Measurements from ENCODE around the gene ETNK2. TPM values are rescaled to one million over a fixed set of nuclear protein-coding genes. Genes with fewer than 3 reads are reported as not detected.
A peak's percentile ranks its signal among the peaks of the same experiment; 100 is the strongest.

The ETNK2 gene
- total and polyA plus RNA-seq, 2 of the 4 experiments (the other 2 are of a cell fraction): 18.9 to 26.0 TPM

DNA sequence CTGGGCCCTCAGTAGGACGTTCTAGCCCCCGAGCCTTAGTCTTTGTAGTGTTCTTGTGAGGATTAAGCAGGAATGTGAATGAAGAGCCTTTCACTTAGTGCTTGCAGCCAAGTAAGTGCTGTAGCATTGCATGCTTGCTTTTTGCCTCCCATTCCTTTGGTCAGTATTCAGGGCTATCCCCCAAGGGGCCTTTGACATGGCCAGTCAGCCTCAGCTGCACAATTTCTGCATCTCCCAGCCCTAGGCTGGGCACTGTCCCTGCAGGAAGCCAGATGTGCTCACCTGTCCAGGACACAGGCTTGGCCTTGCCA, 48.5 kb downstream of the ETNK2 start:
- Histone ChIP-seq H3K9me3 (ENCODE audit: control insufficient read depth, insufficient read depth, low read length) (no peaks in the 10 kb centered on the region), H3K56ac (ENCODE audit: extremely low read depth, insufficient read depth, low read length) (no peak overlapping the region), H2BK15ac (ENCODE audit: low read depth, low read length) (no peak overlapping the region), H2AK5ac (ENCODE audit: low read depth, low read length) (no peak overlapping the region; the same call in 1 of the 2 replicates), H4K8ac (ENCODE audit: low read depth in 2 of 2, low read length in 2 of 2) (no peak overlapping the region), H3K27ac (ENCODE audit: insufficient read depth, low read length) (no peak overlapping the region), H4K91ac (ENCODE audit: insufficient read depth, low read depth, low read length) (no peak overlapping the region), H3K9me1 (ENCODE audit: insufficient read depth, low read length) (no peaks in the 10 kb centered on the region), H2BK20ac (ENCODE audit: low read depth, low read length) (no peak overlapping the region), H3K9ac (ENCODE audit: low read depth, low read length) (no peak overlapping the region), H4K5ac (ENCODE audit: low read depth, low read length) (no peak overlapping the region), H3K4me1 (ENCODE audit: control insufficient read depth, insufficient read depth, low read length) (peaks cover 8% of the 10 kb centered on the region; the same call in 1 of the 2 replicates), H3K14ac (replicated peaks; ENCODE audit: low read depth, low read length) (no peak overlapping the region), H3K79me1 (ENCODE audit: low read depth in 1 of 2, low read length in 2 of 2) (peaks cover 0 to 20% of the 10 kb centered on the region in 2 experiments; a peak in 2 of 4 replicates), H2BK5ac (ENCODE audit: low read depth, low read length, poor library complexity, severe bottlenecking) (no peak overlapping the region), H3K27me3 (ENCODE audit: control insufficient read depth, insufficient read depth, low read length) (no peaks in the 10 kb centered on the region), H3K4me2 (ENCODE audit: low read depth, low read length) (no peak overlapping the region), H2AFZ (replicated peaks; ENCODE audit: low read length, poor library complexity) (no peak overlapping the region), H3K23ac (ENCODE audit: low read depth, low read length) (no peak overlapping the region), H2AK9ac (replicated peaks; ENCODE audit: low read depth, low read length, poor library complexity) (no peak overlapping the region), H4K20me1 (ENCODE audit: insufficient read depth, low read length) (no peaks in the 10 kb centered on the region; the same call in 1 of the 2 replicates), H3K18ac (ENCODE audit: low read depth, low read length) (no peak overlapping the region), H2BK120ac (ENCODE audit: low read depth, low read length) (no peak overlapping the region), H3K4me3 (ENCODE audit: insufficient read depth, low read depth, low read length) (no peak overlapping the region), H3K36me3 (ENCODE audit: control insufficient read depth, insufficient read depth, low read length) (no peaks in the 10 kb centered on the region), H3K4ac (ENCODE audit: low read depth, low read length) (no peak overlapping the region)
- peak; percentile 66 for ATAC-seq (ENCODE audit: low read depth)
- intact Hi-C loops (cut with micrococcal nuclease) (no loop called here), dilution Hi-C loops (cut with HindIII; ENCODE audit: low sequenced_read_pairs, unreplicated experiment) (no loop called here), in situ Hi-C loops (cut with MboI; ENCODE audit: low sequenced_read_pairs) (no loop called here)
- CTCF ChIA-PET: no interaction called here
- no TSS peak for BruUV-seq (replicated peaks)
- POLR2A ChIA-PET (ENCODE audit: unreplicated experiment): no interaction called here
- no CpG with 5 or more reads among the region's 2 CpGs for WGBS, 2 experiments (ENCODE audit: extremely low coverage in 2 of 2, insufficient read length in 1 of 2)
- no peak for TF ChIP-seq SMC3 (IDR thresholded peaks at IDR 0.05; ENCODE audit: low read depth, low read length)
- TF ChIP-seq CEBPB (IDR thresholded peaks at IDR 0.05; ENCODE audit: low read depth, low read length): no peak
- no peak for TF ChIP-seq MXI1 (IDR thresholded peaks at IDR 0.05; ENCODE audit: borderline replicate concordance, low read depth, low read length)
- no peak for TF ChIP-seq MAZ (IDR thresholded peaks at IDR 0.05; ENCODE audit: borderline replicate concordance, low read depth, low read length)
- TF ChIP-seq CHD1 (IDR thresholded peaks at IDR 0.05; ENCODE audit: low read depth, low read length): no peak
- TF ChIP-seq BHLHE40 (IDR thresholded peaks at IDR 0.05; ENCODE audit: low read depth, low read length): no peak
- DNase-seq: no peak
